HEK293T (cell line): ENCODE results near the gene PARP1.

Experiments
- ARNT ChIP-seq: fragments of 450-650 bp; IDR thresholded peaks from 2 replicates; pipeline ENCODE4 v1.6.1; 2017; ENCODE audit warnings: mild to moderate bottlenecking
- BHLHE40 ChIP-seq: fragments of 450-650 bp; IDR thresholded peaks from 2 replicates; pipeline ENCODE4 v1.6.1; 2016; ENCODE audit warnings: mild to moderate bottlenecking, moderate library complexity, borderline replicate concordance
- CTBP1 ChIP-seq: fragments of 450-650 bp; IDR thresholded peaks from 2 replicates; pipeline ENCODE4 v1.6.1; 2016; ENCODE audit warnings: borderline replicate concordance
- ELF4 ChIP-seq: fragments of 450-650 bp; IDR thresholded peaks from 2 replicates; pipeline ENCODE4 v1.6.1; 2017; ENCODE audit warnings: antibody characterized with exemption
- FOXA1 ChIP-seq: fragments of 450-650 bp; IDR thresholded peaks from 2 replicates; pipeline ENCODE4 v1.6.1; 2016; ENCODE audit warnings: mild to moderate bottlenecking
- FOXM1 ChIP-seq: fragments of 450-650 bp; IDR thresholded peaks from 2 replicates; pipeline ENCODE4 v1.6.1; 2017; ENCODE audit warnings: mild to moderate bottlenecking, borderline replicate concordance
- LEF1 ChIP-seq: fragments of 450-650 bp; IDR thresholded peaks from 2 replicates; pipeline ENCODE4 v1.6.1; 2017; ENCODE audit warnings: mild to moderate bottlenecking, borderline replicate concordance
- SP1 ChIP-seq: fragments of 450-650 bp; IDR thresholded peaks from 2 replicates; pipeline ENCODE4 v1.6.1; 2017
- SUZ12 ChIP-seq: fragments of 450-650 bp; IDR thresholded peaks from 2 replicates; pipeline ENCODE4 v1.6.1; 2016; ENCODE audit warnings: mild to moderate bottlenecking
- TARDBP ChIP-seq: fragments of 450-650 bp; IDR thresholded peaks from 2 replicates; pipeline ENCODE4 v1.6.1; 2016
- ZNF384 ChIP-seq: fragments of 450-650 bp; IDR thresholded peaks from 2 replicates; pipeline ENCODE4 v1.6.1; 2016
- TF ChIP-seq, protein P1 (sequence below): fragments of 450-650 bp; IDR thresholded peaks from 2 replicates; pipeline ENCODE4 v1.6.1; 2016

DNA sequence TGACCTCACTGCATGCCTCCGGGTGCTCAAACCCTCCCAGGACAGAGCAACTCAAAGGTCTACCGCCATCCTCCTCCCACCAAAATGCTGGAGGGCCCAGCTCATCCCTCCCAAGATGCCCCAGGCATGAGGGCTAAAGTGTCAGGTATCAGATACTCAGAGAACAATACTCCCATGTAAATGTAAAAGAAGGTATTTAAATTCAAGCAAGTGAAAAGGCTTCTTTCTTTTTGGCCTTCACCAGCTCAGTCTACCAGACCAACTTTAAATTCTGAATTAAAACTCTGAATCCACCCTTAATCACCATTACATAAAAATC, 3.0 kb downstream of the PARP1 start:
- TF ChIP-seq FOXM1 (no peak), SUZ12 (no peak), ARNT (no peak), ELF4 (no peak), LEF1 (no peak), ZNF384 (no peak), TARDBP (no peak), FOXA1 (no peak), BHLHE40 (no peak), CTBP1 (no peak), SP1 (no peak)
- TF ChIP-seq, protein P1, sequence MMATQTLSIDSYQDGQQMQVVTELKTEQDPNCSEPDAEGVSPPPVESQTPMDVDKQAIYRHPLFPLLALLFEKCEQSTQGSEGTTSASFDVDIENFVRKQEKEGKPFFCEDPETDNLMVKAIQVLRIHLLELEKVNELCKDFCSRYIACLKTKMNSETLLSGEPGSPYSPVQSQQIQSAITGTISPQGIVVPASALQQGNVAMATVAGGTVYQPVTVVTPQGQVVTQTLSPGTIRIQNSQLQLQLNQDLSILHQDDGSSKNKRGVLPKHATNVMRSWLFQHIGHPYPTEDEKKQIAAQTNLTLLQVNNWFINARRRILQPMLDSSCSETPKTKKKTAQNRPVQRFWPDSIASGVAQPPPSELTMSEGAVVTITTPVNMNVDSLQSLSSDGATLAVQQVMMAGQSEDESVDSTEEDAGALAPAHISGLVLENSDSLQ: no peak
